GM18868 (cell line): Measurements from ENCODE around the gene RIBC2.

Source experiments
- ATAC-seq: cut with Tn5 transposase; IDR thresholded peaks from one replicate; pipeline ENCODE4 v1.9.1; 2021; ENCODE audit warnings: mild to moderate bottlenecking, moderate library complexity; ENCODE audit not compliant: unreplicated experiment

Gene RIBC2

GRCh38 chr22:45472426-45472825, 58.9 kb downstream of the RIBC2 start:
- ATAC-seq, result no peak

- ATAC-seq, result no peak
These were observed 60.2 kb downstream of the RIBC2 start for GRCh38 chr22:45473626-45474237.

GRCh38 chr22:45475063-45475747, 61.7 kb downstream of the RIBC2 start:
- ATAC-seq, result no peak

GRCh38 chr22:45475851-45476514, 62.5 kb downstream of the RIBC2 start:
- no peak for ATAC-seq

- ATAC-seq, result no peak
These were observed 63.3 kb downstream of the RIBC2 start for GRCh38 chr22:45476814-45477213.

- no peak for ATAC-seq
These were observed 64.0 kb downstream of the RIBC2 start for GRCh38 chr22:45477366-45478107.

GRCh38 chr22:45478108-45478771, 64.7 kb downstream of the RIBC2 start:
- no peak for ATAC-seq

GRCh38 chr22:45480717-45481116, 67.2 kb downstream of the RIBC2 start:
- no peak for ATAC-seq

- ATAC-seq, result no peak
These were observed 68.2 kb downstream of the RIBC2 start for GRCh38 chr22:45481661-45482060.
